HUES48 (cell line): ENCODE results near the gene CCDC92B.

Source experiments
- H3K27ac ChIP-seq: one replicate; pipeline ENCODE4 v1.7.0; 2013; ENCODE audit warnings: low read depth, low read length, inconsistent platforms
- H3K27me3 ChIP-seq: 2 replicates; pipeline ENCODE4 v1.6.1; 2013; ENCODE audit warnings: mild to moderate bottlenecking, low read length; ENCODE audit not compliant: control insufficient read depth, insufficient read depth
- H3K36me3 ChIP-seq: 2 replicates; pipeline ENCODE4 v1.6.1; 2013; ENCODE audit warnings: low read length; ENCODE audit not compliant: control insufficient read depth, insufficient read depth
- H3K4me1 ChIP-seq: 2 replicates; pipeline ENCODE4 v1.6.1; 2013; ENCODE audit warnings: mild to moderate bottlenecking, low read length; ENCODE audit not compliant: control insufficient read depth, insufficient read depth
- H3K4me3 ChIP-seq: 2 replicates; pipeline ENCODE4 v1.5.1; 2013; ENCODE audit warnings: mild to moderate bottlenecking, low read depth, low read length
- H3K9ac ChIP-seq: 2 replicates; pipeline ENCODE4 v1.6.1; 2013; ENCODE audit warnings: mild to moderate bottlenecking, low read depth, low read length, moderate library complexity
- H3K9me3 ChIP-seq: 2 replicates; pipeline ENCODE4 v1.6.1; 2013; ENCODE audit warnings: low read length; ENCODE audit not compliant: control insufficient read depth, insufficient read depth

Gene CCDC92B

GRCh38 chr17:2718150-2718938 lies 31.1 kb downstream of the CCDC92B start:
- H3K27me3 ChIP-seq = no peaks in the 10 kb centered on the region
- no peak overlapping the region for H3K9ac ChIP-seq
- peaks cover 12% of the 10 kb centered on the region for H3K4me1 ChIP-seq
- H3K36me3 ChIP-seq = no peaks in the 10 kb centered on the region
- H3K27ac ChIP-seq = no peak overlapping the region
- no peak overlapping the region for H3K4me3 ChIP-seq
- no peaks in the 10 kb centered on the region for H3K9me3 ChIP-seq

- no peaks in the 10 kb centered on the region for H3K36me3 ChIP-seq
- no peaks in the 10 kb centered on the region for H3K9me3 ChIP-seq
- no peak overlapping the region for H3K4me3 ChIP-seq
- H3K9ac ChIP-seq = no peak overlapping the region
- H3K4me1 ChIP-seq = peaks cover 14% of the 10 kb centered on the region
- no peak overlapping the region for H3K27ac ChIP-seq
- no peaks in the 10 kb centered on the region for H3K27me3 ChIP-seq
These were observed 32.8 kb downstream of the CCDC92B start for GRCh38 chr17:2716649-2717048.

GRCh38 chr17:2713881-2714280 lies 35.6 kb downstream of the CCDC92B start:
- H3K4me1 ChIP-seq = peaks cover 18% of the 10 kb centered on the region
- H3K9ac ChIP-seq = no peak overlapping the region
- H3K4me3 ChIP-seq = no peak overlapping the region
- H3K9me3 ChIP-seq = no peaks in the 10 kb centered on the region
- H3K27me3 ChIP-seq = peaks cover 4% of the 10 kb centered on the region; the same call in 1 of the 2 replicates
- no peak overlapping the region for H3K27ac ChIP-seq
- no peaks in the 10 kb centered on the region for H3K36me3 ChIP-seq

DNA sequence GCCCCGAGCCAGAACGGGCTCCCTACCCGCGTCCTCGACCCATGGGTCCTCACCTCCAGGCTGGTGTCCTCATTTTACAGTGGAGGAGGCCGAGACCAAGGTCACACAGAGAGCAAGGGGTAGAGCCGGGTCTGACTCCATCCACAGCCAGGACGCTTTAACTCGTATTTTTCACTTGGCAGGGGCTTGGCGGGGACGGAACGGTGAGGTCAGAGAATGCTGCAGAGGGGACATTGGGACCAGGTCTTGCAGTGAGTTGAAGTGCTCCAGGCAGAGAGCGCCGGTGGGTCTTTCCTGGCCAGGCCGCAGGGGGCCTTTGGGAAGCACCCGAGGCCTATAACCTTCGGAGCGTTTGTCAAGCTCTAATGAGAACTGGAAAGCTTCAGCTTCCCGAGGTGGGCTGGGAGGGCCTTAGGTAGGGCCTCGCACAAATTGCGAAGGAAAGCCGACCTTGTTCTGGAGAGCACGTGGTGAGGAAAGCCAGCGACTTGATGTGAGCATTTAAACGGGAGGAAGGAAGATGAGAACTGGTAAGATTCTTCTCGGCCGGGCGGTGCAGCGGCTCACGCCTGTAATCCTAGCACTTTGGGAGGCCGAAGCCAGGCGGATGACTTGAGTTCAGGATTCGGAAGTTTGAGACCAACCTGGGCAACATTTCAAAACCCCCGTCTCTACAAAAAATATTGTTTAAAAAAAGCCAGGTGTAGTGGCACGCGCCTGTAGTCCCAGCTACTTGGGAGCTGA lies 37.0 kb downstream of the CCDC92B start:
- peaks cover 4% of the 10 kb centered on the region; the same call in 1 of the 2 replicates for H3K27me3 ChIP-seq
- peak overlapping the region; percentile 27 for H3K27ac ChIP-seq
- H3K9ac ChIP-seq = 0 out of 2 replicates have a peak overlapping the region, but pooled peaks have one; percentile 34
- no peaks in the 10 kb centered on the region for H3K9me3 ChIP-seq
- H3K36me3 ChIP-seq = no peaks in the 10 kb centered on the region
- H3K4me3 ChIP-seq = peak overlapping the region; percentile 63
- H3K4me1 ChIP-seq = peaks cover 18% of the 10 kb centered on the region

- Histone ChIP-seq H3K36me3 (no peaks in the 10 kb centered on the region), H3K4me1 (peaks cover 23% of the 10 kb centered on the region), H3K27ac (peak within 1 kb of the TSS; percentile 27), H3K4me3 (peak within 1 kb of the TSS; percentile 63), H3K9ac (peak within 1 kb of the TSS; percentile 68), H3K9me3 (no peaks in the 10 kb centered on the region), H3K27me3 (peaks cover 4% of the 10 kb centered on the region; the same call in 1 of the 2 replicates)
These were observed 37.7 kb downstream of the CCDC92B start, which contains the start of gene CLUH for GRCh38 chr17:2711608-2712299. CLUH (minus strand) TSS chr17:2711764; CDS start chr17:2711661, 103 bp downstream.

- Histone ChIP-seq H3K9me3 (no peaks in the 10 kb centered on the region), H3K9ac (peak overlapping the region; percentile 68), H3K27me3 (peaks cover 4% of the 10 kb centered on the region; the same call in 1 of the 2 replicates), H3K4me3 (peak overlapping the region; percentile 63), H3K36me3 (no peaks in the 10 kb centered on the region), H3K27ac (no peak overlapping the region), H3K4me1 (peaks cover 23% of the 10 kb centered on the region)
These were observed 38.4 kb downstream of the CCDC92B start for GRCh38 chr17:2710803-2711607.

GRCh38 chr17:2710071-2710802 lies 39.2 kb downstream of the CCDC92B start:
- Histone ChIP-seq H3K27ac (no peak overlapping the region), H3K9me3 (no peaks in the 10 kb centered on the region), H3K9ac (0 out of 2 replicates have a peak overlapping the region, but pooled peaks have one; percentile 68), H3K27me3 (peaks cover 4% of the 10 kb centered on the region; the same call in 1 of the 2 replicates), H3K36me3 (no peaks in the 10 kb centered on the region), H3K4me1 (peaks cover 26% of the 10 kb centered on the region), H3K4me3 (peak overlapping the region; percentile 63)

DNA sequence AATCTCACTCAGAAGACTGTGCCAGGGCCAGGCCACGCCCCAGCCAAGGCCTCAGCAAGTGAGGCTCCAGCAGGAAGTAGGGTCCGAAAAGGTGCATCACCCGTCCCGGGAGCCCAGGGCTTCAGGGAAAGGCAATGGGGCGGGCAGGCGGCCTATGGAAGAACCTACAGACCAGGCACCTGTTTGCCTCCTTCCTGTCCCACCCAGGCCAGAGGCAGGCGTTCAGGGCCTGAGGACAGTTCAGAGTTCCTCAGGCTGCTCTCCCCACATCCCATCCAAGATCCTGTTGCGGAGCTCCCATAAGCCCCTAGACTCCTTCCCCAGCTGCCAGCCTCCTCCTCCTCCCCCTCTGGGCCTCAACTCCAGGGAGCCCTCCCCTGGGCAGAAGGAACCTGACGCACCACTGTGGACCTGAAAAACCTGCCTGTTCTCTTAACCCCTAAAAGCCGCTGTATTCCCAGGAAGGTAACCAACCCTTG lies 40.2 kb downstream of the CCDC92B start:
- Histone ChIP-seq H3K9me3 (no peaks in the 10 kb centered on the region), H3K27me3 (peaks cover 4% of the 10 kb centered on the region; the same call in 1 of the 2 replicates), H3K4me3 (no peak overlapping the region), H3K9ac (peak overlapping the region; percentile 20; the same call in 1 of the 2 replicates), H3K27ac (no peak overlapping the region), H3K4me1 (peaks cover 26% of the 10 kb centered on the region), H3K36me3 (no peaks in the 10 kb centered on the region)

- Histone ChIP-seq H3K4me1 (peaks cover 26% of the 10 kb centered on the region), H3K36me3 (peaks cover 4% of the 10 kb centered on the region; the same call in 1 of the 2 replicates), H3K9me3 (no peaks in the 10 kb centered on the region), H3K27me3 (peaks cover 4% of the 10 kb centered on the region; the same call in 1 of the 2 replicates), H3K4me3 (no peak overlapping the region), H3K9ac (no peak overlapping the region), H3K27ac (no peak overlapping the region)
These were observed 40.8 kb downstream of the CCDC92B start for GRCh38 chr17:2708585-2709182.
